Measurements from ENCODE around the gene HS3ST5. TPM values are rescaled to one million over a fixed set of nuclear protein-coding genes. Genes with fewer than 3 reads are reported as not detected.
"Not testable (repeated sequence)": the region's sequence is repeated elsewhere in the genome, so short reads cannot be mapped to it uniquely, and the experiment has no call there.

Gene HS3ST5
- total RNA-seq, 2 experiments from 2014 or later, result not detected

- Mint-ChIP-seq H3K27ac (no peak overlapping the region), H3K27me3 (peaks cover 16% of the 10 kb centered on the region), H3K9me3 (ENCODE audit: low read depth) (no peaks in the 10 kb centered on the region), H3K36me3 (no peaks in the 10 kb centered on the region), H3K4me1 (no peaks in the 10 kb centered on the region), H3K4me3 (no peak overlapping the region)
- CTCF ChIA-PET, result no interaction called here
- ATAC-seq (no peak), DNase-seq (no peak)
These were observed 255.3 kb downstream of the HS3ST5 start for GRCh38 chr6:114087496-114087895.

GRCh38 chr6:114085211-114085610, 257.6 kb downstream of the HS3ST5 start:
- Mint-ChIP-seq H3K4me1 (no peaks in the 10 kb centered on the region), H3K36me3 (no peaks in the 10 kb centered on the region), H3K27ac (no peak overlapping the region), H3K4me3 (no peak overlapping the region), H3K9me3 (ENCODE audit: low read depth) (no peaks in the 10 kb centered on the region), H3K27me3 (peaks cover 16% of the 10 kb centered on the region)
- CTCF ChIA-PET, result no interaction called here
- ATAC-seq (no peak), DNase-seq (no peak)

GRCh38 chr6:114084327-114084890, 258.4 kb downstream of the HS3ST5 start:
- H3K4me1 Mint-ChIP-seq, result no peaks in the 10 kb centered on the region
- CTCF ChIA-PET, result no interaction called here
- no peak for ATAC-seq
- no peak for DNase-seq
- no peak overlapping the region for H3K27ac Mint-ChIP-seq
- no peak overlapping the region for H3K4me3 Mint-ChIP-seq
- no peaks in the 10 kb centered on the region for H3K36me3 Mint-ChIP-seq
- H3K27me3 Mint-ChIP-seq, result peaks cover 16% of the 10 kb centered on the region
- no peaks in the 10 kb centered on the region for H3K9me3 Mint-ChIP-seq (ENCODE audit: low read depth)

- H3K4me1 Mint-ChIP-seq, result no peaks in the 10 kb centered on the region
- DNase-seq (no peak), ATAC-seq (no peak)
- no peak overlapping the region for H3K27ac Mint-ChIP-seq
- no peaks in the 10 kb centered on the region for H3K36me3 Mint-ChIP-seq
- H3K4me3 Mint-ChIP-seq, result no peak overlapping the region
- no peaks in the 10 kb centered on the region for H3K9me3 Mint-ChIP-seq (ENCODE audit: low read depth)
- CTCF ChIA-PET, result no interaction called here
- H3K27me3 Mint-ChIP-seq, result peaks cover 16% of the 10 kb centered on the region
These were observed 259.6 kb downstream of the HS3ST5 start for GRCh38 chr6:114083251-114083650.

GRCh38 chr6:114081730-114082129, 261.1 kb downstream of the HS3ST5 start:
- CTCF ChIA-PET, result no interaction called here
- DNase-seq (no peak), ATAC-seq (no peak)
- Mint-ChIP-seq H3K9me3 (ENCODE audit: low read depth) (no peaks in the 10 kb centered on the region), H3K27ac (no peak overlapping the region), H3K4me3 (no peak overlapping the region), H3K4me1 (no peaks in the 10 kb centered on the region), H3K36me3 (no peaks in the 10 kb centered on the region), H3K27me3 (peaks cover 9% of the 10 kb centered on the region)

GRCh38 chr6:114080891-114081510, 261.8 kb downstream of the HS3ST5 start:
- CTCF ChIA-PET, result no interaction called here
- H3K27me3 Mint-ChIP-seq, result peaks cover 9% of the 10 kb centered on the region
- no peak for DNase-seq

GRCh38 chr6:114080410-114080809, 262.4 kb downstream of the HS3ST5 start:
- H3K4me3 Mint-ChIP-seq; H3K4me1 Mint-ChIP-seq; H3K27me3 Mint-ChIP-seq; H3K36me3 Mint-ChIP-seq; ATAC-seq; CTCF ChIA-PET; H3K27ac Mint-ChIP-seq; H3K9me3 Mint-ChIP-seq (ENCODE audit: low read depth); DNase-seq: not testable (repeated sequence)

More at GRCh38 chr6:114080891-114081510, 261.8 kb downstream of the HS3ST5 start:
- Mint-ChIP-seq H3K27ac (no peak overlapping the region), H3K36me3 (no peaks in the 10 kb centered on the region), H3K4me3 (no peak overlapping the region), H3K4me1 (no peaks in the 10 kb centered on the region), H3K9me3 (ENCODE audit: low read depth) (no peaks in the 10 kb centered on the region)
- no peak for ATAC-seq

GRCh38 chr6:114075777-114076176, 267.0 kb downstream of the HS3ST5 start:
- Mint-ChIP-seq H3K27ac (no peak overlapping the region), H3K9me3 (ENCODE audit: low read depth) (no peaks in the 10 kb centered on the region), H3K4me1 (no peaks in the 10 kb centered on the region), H3K4me3 (no peak overlapping the region), H3K27me3 (no peaks in the 10 kb centered on the region), H3K36me3 (no peaks in the 10 kb centered on the region)
- no peak for ATAC-seq
- CTCF ChIA-PET, result no interaction called here
- no peak for DNase-seq

GRCh38 chr6:114075300-114075699, 267.5 kb downstream of the HS3ST5 start:
- DNase-seq (no peak), ATAC-seq (no peak)
- Mint-ChIP-seq H3K9me3 (ENCODE audit: low read depth) (no peaks in the 10 kb centered on the region), H3K36me3 (no peaks in the 10 kb centered on the region), H3K27me3 (no peaks in the 10 kb centered on the region), H3K4me1 (no peaks in the 10 kb centered on the region), H3K4me3 (no peak overlapping the region), H3K27ac (no peak overlapping the region)
- CTCF ChIA-PET, result no interaction called here

- no peak overlapping the region for H3K4me3 Mint-ChIP-seq
- H3K27ac Mint-ChIP-seq, result no peak overlapping the region
- ATAC-seq (no peak), DNase-seq (no peak)
- CTCF ChIA-PET, result no interaction called here
- H3K4me1 Mint-ChIP-seq, result no peaks in the 10 kb centered on the region
- H3K27me3 Mint-ChIP-seq, result no peaks in the 10 kb centered on the region
- no peaks in the 10 kb centered on the region for H3K36me3 Mint-ChIP-seq
- no peaks in the 10 kb centered on the region for H3K9me3 Mint-ChIP-seq (ENCODE audit: low read depth)
These were observed 274.1 kb downstream of the HS3ST5 start for GRCh38 chr6:114068771-114069170.

GRCh38 chr6:114068116-114068515, 274.7 kb downstream of the HS3ST5 start:
- Mint-ChIP-seq H3K36me3 (no peaks in the 10 kb centered on the region), H3K27me3 (no peaks in the 10 kb centered on the region), H3K4me3 (no peak overlapping the region), H3K27ac (no peak overlapping the region), H3K4me1 (no peaks in the 10 kb centered on the region), H3K9me3 (ENCODE audit: low read depth) (no peaks in the 10 kb centered on the region)
- DNase-seq (no peak), ATAC-seq (no peak)
- CTCF ChIA-PET, result no interaction called here

GRCh38 chr6:114064862-114065261, 278.0 kb downstream of the HS3ST5 start:
- CTCF ChIA-PET, result no interaction called here
- no peak for ATAC-seq
- H3K27ac Mint-ChIP-seq, result no peak overlapping the region
- no peak overlapping the region for H3K4me3 Mint-ChIP-seq
- no peaks in the 10 kb centered on the region for H3K4me1 Mint-ChIP-seq
- no peak for DNase-seq
- no peaks in the 10 kb centered on the region for H3K27me3 Mint-ChIP-seq
- H3K9me3 Mint-ChIP-seq (ENCODE audit: low read depth), result no peaks in the 10 kb centered on the region
- H3K36me3 Mint-ChIP-seq, result no peaks in the 10 kb centered on the region

GRCh38 chr6:114063956-114064355, 278.9 kb downstream of the HS3ST5 start:
- no peaks in the 10 kb centered on the region for H3K4me1 Mint-ChIP-seq
- H3K36me3 Mint-ChIP-seq, result no peaks in the 10 kb centered on the region
- no peak overlapping the region for H3K4me3 Mint-ChIP-seq
- ATAC-seq, result no peak
- no peak for DNase-seq
- CTCF ChIA-PET, result no interaction called here
- no peak overlapping the region for H3K27ac Mint-ChIP-seq
- no peaks in the 10 kb centered on the region for H3K9me3 Mint-ChIP-seq (ENCODE audit: low read depth)
- no peaks in the 10 kb centered on the region for H3K27me3 Mint-ChIP-seq

- Mint-ChIP-seq H3K27me3 (no peaks in the 10 kb centered on the region), H3K4me3 (no peak overlapping the region), H3K9me3 (ENCODE audit: low read depth) (no peaks in the 10 kb centered on the region), H3K27ac (no peak overlapping the region), H3K36me3 (no peaks in the 10 kb centered on the region), H3K4me1 (no peaks in the 10 kb centered on the region)
- DNase-seq, result no peak
- CTCF ChIA-PET, result no interaction called here
- no peak for ATAC-seq
These were observed 280.6 kb downstream of the HS3ST5 start for GRCh38 chr6:114062199-114062598.

GRCh38 chr6:114061741-114062140, 281.1 kb downstream of the HS3ST5 start:
- no peak overlapping the region for H3K4me3 Mint-ChIP-seq
- CTCF ChIA-PET, result interaction anchor here (0.8 kb wide), 1 partner anchor 47 kb away, joined by 3 read pairs; no protein-coding TSS in a partner anchor
- no peaks in the 10 kb centered on the region for H3K9me3 Mint-ChIP-seq (ENCODE audit: low read depth)
- H3K27ac Mint-ChIP-seq, result no peak overlapping the region
- H3K36me3 Mint-ChIP-seq, result no peaks in the 10 kb centered on the region
- H3K4me1 Mint-ChIP-seq, result no peaks in the 10 kb centered on the region
- ATAC-seq (no peak), DNase-seq (no peak)
- no peaks in the 10 kb centered on the region for H3K27me3 Mint-ChIP-seq
